ENCODE results near the gene FMC1. TPM values are rescaled to one million over a fixed set of nuclear protein-coding genes. Genes with fewer than 3 reads are reported as not detected.

FMC1 gene, protein sequence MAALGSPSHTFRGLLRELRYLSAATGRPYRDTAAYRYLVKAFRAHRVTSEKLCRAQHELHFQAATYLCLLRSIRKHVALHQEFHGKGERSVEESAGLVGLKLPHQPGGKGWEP
- 7.1 to 7.8 TPM (median 7.4 TPM) in 3 replicates for polyA plus RNA-seq
- polyA plus RNA-seq (2011; ENCODE audit: low read depth): 0.26 TPM
- 4.8 and 6.0 TPM in 2 replicates for polyA plus RNA-seq (2011; cell fraction: cytosol; rRNA removed)
- polyA plus RNA-seq (2011; cell fraction: nucleus; rRNA removed): 5.9 and 6.9 TPM in 2 replicates
- polyA plus RNA-seq (2012; ENCODE audit: low replicate concordance): 6.1 and 11.3 TPM in 2 replicates
- 0.80 to 3.5 TPM (median 1.6 TPM) in 3 replicates for polyA minus RNA-seq
- 4.4 TPM for polyA minus RNA-seq (2011; cell fraction: cytosol; rRNA and poly(A)+ RNA removed)
- 0.95 and 2.1 TPM in 2 replicates for polyA minus RNA-seq (2011; cell fraction: nucleus; rRNA and poly(A)+ RNA removed)

- H3K9me3 ChIP-seq (ENCODE audit: control insufficient read depth, low read depth, low read length): no peaks in the 10 kb centered on the region
- H4K20me1 ChIP-seq (ENCODE audit: control insufficient read depth, extremely low read depth, insufficient read depth, low read length): no peaks in the 10 kb centered on the region
- DNase-seq (ENCODE audit: low read depth, low spot score) (peak; percentile 60), FAIRE-seq (peak; percentile 26)
- dilution Hi-C loops (cut with MboI; ENCODE audit: extremely low pct_ligation_motif_present, low sequenced_read_pairs): no loop called here
- H3K36me3 ChIP-seq (ENCODE audit: control insufficient read depth in 2 of 2, extremely low read depth in 1 of 2, insufficient read depth in 2 of 2, low read length in 2 of 2): peaks cover 0 to 4% of the 10 kb centered on the region in 2 experiments
- peak within 1 kb of the TSS; percentile 90 for H3K27ac ChIP-seq (ENCODE audit: control insufficient read depth, insufficient read depth, low read length)
- TF ChIP-seq CTCF (optimal IDR thresholded peaks at IDR 0.05 in 1 of 3, IDR thresholded peaks at IDR 0.05 in 1 of 3, conservative IDR thresholded peaks at IDR 0.05 in 1 of 3; ENCODE audit: extremely low read depth in 1 of 3, insufficient read depth in 2 of 3, low read length in 3 of 3): peak; percentile 23 to 54 (median 29)
- no peak for TF ChIP-seq EZH2 (IDR thresholded peaks at IDR 0.05; ENCODE audit: low read length)
- H3K4me2 ChIP-seq (ENCODE audit: control insufficient read depth, extremely low read depth, insufficient read depth, low read depth, low read length): peak within 1 kb of the TSS; percentile 100
- peak within 1 kb of the TSS; percentile 74 to 97 (median 97) for H3K4me3 ChIP-seq (ENCODE audit: control insufficient read depth in 2 of 3, extremely low read depth in 1 of 3, insufficient read depth in 2 of 3, low read depth in 1 of 3, low read length in 3 of 3)
- no peaks in the 10 kb centered on the region for H3K9me1 ChIP-seq (ENCODE audit: control insufficient read depth, extremely low read depth, insufficient read depth, low read length)
- peak within 1 kb of the TSS; percentile 99 for H3K9ac ChIP-seq (ENCODE audit: control insufficient read depth, extremely low read depth, insufficient read depth, low read length)
- peaks cover 14% of the 10 kb centered on the region for H3K79me2 ChIP-seq (ENCODE audit: control insufficient read depth, insufficient read depth, low read length)
- H2AFZ ChIP-seq (ENCODE audit: control insufficient read depth, low read length): peak within 1 kb of the TSS; percentile 99
- no peaks in the 10 kb centered on the region for H3K27me3 ChIP-seq (ENCODE audit: control insufficient read depth, extremely low read depth, insufficient read depth, low read length)
- H3K4me1 ChIP-seq (ENCODE audit: control insufficient read depth, extremely low read depth, insufficient read depth, low read length): peaks cover 5% of the 10 kb centered on the region
These were observed at the start of gene FMC1 for GRCh38 chr7:139341058-139341775. Gene FMC1 (plus strand): TSS chr7:139341337. CDS start chr7:139341385, 48 bp downstream.

DNA sequence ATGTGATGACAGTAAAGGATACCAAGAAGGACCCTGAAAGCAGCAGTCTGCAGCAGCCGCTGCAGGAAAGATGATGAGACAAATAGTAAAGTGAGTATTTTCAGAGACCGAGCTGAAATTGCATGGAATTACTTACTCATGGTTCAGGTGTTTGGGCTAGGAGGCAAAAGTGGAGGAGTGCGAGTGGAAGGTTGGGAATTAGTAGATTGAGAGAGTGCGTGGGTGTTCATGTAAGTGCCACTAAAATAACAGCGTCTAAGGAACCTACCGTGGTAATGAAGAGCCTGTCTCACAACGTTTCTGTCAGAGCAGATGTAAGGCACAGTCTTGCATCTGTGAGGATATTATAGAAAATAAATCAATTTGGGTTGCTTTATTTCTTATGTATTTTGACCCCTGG, 48.3 kb upstream of the FMC1 start:
- H3K4me3 ChIP-seq (ENCODE audit: control insufficient read depth in 2 of 3, extremely low read depth in 1 of 3, insufficient read depth in 2 of 3, low read depth in 1 of 3, low read length in 3 of 3): no peak overlapping the region
- H3K4me1 ChIP-seq (ENCODE audit: control insufficient read depth, extremely low read depth, insufficient read depth, low read length): no peaks in the 10 kb centered on the region
- TF ChIP-seq EZH2 (IDR thresholded peaks at IDR 0.05; ENCODE audit: low read length) (no peak), CTCF (optimal IDR thresholded peaks at IDR 0.05 in 1 of 3, IDR thresholded peaks at IDR 0.05 in 1 of 3, conservative IDR thresholded peaks at IDR 0.05 in 1 of 3; ENCODE audit: extremely low read depth in 1 of 3, insufficient read depth in 2 of 3, low read length in 3 of 3) (no peak)
- no peaks in the 10 kb centered on the region for H3K27me3 ChIP-seq (ENCODE audit: control insufficient read depth, extremely low read depth, insufficient read depth, low read length)
- dilution Hi-C loops (cut with MboI; ENCODE audit: extremely low pct_ligation_motif_present, low sequenced_read_pairs): no loop called here
- no peak overlapping the region for H3K27ac ChIP-seq (ENCODE audit: control insufficient read depth, insufficient read depth, low read length)
- no peaks in the 10 kb centered on the region for H3K9me1 ChIP-seq (ENCODE audit: control insufficient read depth, extremely low read depth, insufficient read depth, low read length)
- no peak overlapping the region for H3K4me2 ChIP-seq (ENCODE audit: control insufficient read depth, extremely low read depth, insufficient read depth, low read depth, low read length)
- no peak overlapping the region for H2AFZ ChIP-seq (ENCODE audit: control insufficient read depth, low read length)
- FAIRE-seq (no peak), DNase-seq (ENCODE audit: low read depth, low spot score) (no peak)
- H3K9ac ChIP-seq (ENCODE audit: control insufficient read depth, extremely low read depth, insufficient read depth, low read length): no peak overlapping the region
- H3K79me2 ChIP-seq (ENCODE audit: control insufficient read depth, insufficient read depth, low read length): no peaks in the 10 kb centered on the region
- no peaks in the 10 kb centered on the region for H4K20me1 ChIP-seq (ENCODE audit: control insufficient read depth, extremely low read depth, insufficient read depth, low read length)
- H3K36me3 ChIP-seq (ENCODE audit: control insufficient read depth in 2 of 2, extremely low read depth in 1 of 2, insufficient read depth in 2 of 2, low read length in 2 of 2): peaks cover 2 to 3% of the 10 kb centered on the region in 2 experiments
- no peaks in the 10 kb centered on the region for H3K9me3 ChIP-seq (ENCODE audit: control insufficient read depth, low read depth, low read length)

All from keratinocyte (primary cell).